ENCODE measurements around the gene SECISBP2L. TPM values are rescaled to one million over a fixed set of nuclear protein-coding genes. Genes with fewer than 3 reads are reported as not detected.

Gene SECISBP2L
- total RNA-seq, 1 experiment from 2014 or later = 14.5 TPM

DNA sequence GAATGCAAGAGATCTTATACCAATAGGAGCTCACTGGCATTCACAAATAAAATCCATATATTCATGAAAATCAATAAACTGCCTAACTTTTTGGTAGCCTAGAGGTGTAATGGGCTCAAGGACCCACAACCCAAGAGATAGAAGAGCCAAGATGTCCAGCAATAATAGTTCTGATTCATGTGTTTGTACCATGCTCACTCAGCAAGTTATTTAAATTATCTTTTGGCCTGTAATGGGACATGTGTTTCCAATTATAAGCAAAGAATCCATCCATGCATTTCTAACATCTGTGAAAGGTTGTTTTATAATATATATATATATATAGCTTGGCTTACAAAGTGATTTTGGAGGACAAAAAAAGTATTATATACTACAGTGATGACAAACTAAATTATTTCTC lies 52.9 kb downstream of the SECISBP2L start:
- Histone ChIP-seq H3K27me3 (ENCODE audit: control insufficient read depth, insufficient read depth, low read length) (no peaks in the 10 kb centered on the region), H3K4me3 (ENCODE audit: insufficient read depth, low read depth, low read length) (no peak overlapping the region), H3K36me3 (replicated peaks; ENCODE audit: control insufficient read depth, insufficient read depth, low read length) (peaks cover 9% of the 10 kb centered on the region)
- no peak for DNase-seq

DNA sequence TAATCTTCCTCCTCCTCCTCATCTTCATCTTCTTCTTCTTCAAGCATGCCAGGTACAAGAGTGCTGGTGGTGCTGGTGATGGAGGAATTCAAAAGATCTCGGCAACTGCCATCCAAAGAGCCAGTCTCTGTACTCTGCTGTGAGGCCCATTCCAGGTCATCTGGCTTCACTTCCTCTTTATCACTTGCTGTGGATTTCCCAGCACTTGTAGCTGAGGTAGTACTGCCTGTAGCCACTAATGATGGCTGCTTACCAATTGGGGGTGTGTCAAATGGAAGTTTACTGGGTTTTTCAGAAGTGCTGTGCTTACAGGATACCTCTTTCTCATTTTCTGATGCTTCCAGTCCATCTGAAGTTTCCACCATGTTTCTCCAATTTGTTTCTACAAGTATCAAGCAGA lies 53.7 kb downstream of the SECISBP2L start:
- H3K36me3 ChIP-seq (replicated peaks; ENCODE audit: control insufficient read depth, insufficient read depth, low read length) = peaks cover 9% of the 10 kb centered on the region
- no peaks in the 10 kb centered on the region for H3K27me3 ChIP-seq (ENCODE audit: control insufficient read depth, insufficient read depth, low read length)
- DNase-seq = no peak
- no peak overlapping the region for H3K4me3 ChIP-seq (ENCODE audit: insufficient read depth, low read depth, low read length)

DNA sequence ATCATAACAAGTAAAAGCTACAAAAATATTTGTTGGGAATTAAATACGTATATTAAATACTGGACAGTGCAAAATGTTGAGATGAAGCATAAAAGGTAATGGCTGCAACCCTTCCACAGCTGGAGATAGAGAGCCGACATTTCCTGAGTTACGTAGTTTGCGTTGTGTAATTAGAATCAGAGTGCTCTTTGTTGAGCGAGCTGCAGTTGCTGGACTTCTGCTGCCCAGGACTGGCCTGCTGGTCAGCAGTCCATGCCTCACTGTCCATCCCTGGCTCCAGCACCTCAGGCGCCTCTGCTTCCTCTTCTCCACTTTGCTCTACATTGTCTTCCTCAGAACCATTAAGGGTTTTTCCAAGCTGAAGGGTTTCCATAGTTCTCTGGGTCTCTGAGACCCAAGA lies 54.1 kb downstream of the SECISBP2L start:
- H3K27me3 ChIP-seq (ENCODE audit: control insufficient read depth, insufficient read depth, low read length) = no peaks in the 10 kb centered on the region
- H3K4me3 ChIP-seq (ENCODE audit: insufficient read depth, low read depth, low read length) = no peak overlapping the region
- DNase-seq = no peak
- peaks cover 9% of the 10 kb centered on the region for H3K36me3 ChIP-seq (replicated peaks; ENCODE audit: control insufficient read depth, insufficient read depth, low read length)

DNA sequence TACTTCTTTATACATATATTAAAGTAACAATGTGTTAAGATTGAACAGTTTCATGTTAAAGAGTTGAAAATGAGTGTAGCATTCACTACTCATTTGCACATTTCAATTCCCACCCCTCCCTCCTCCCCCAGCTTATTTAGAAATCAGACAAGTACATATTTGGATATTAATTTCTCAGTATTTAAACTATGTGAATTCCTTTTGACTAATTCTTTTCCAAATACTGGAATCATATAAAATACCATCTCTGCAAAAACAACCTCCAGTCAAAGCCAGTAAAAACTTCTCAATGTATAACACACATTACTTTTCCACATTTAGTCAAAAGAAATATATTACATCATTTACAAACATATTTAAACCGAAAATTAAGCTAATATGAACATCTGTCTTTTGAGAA lies 57.1 kb downstream of the SECISBP2L start:
- Histone ChIP-seq H3K4me3 (ENCODE audit: insufficient read depth, low read depth, low read length) (no peak overlapping the region), H3K27me3 (ENCODE audit: control insufficient read depth, insufficient read depth, low read length) (no peaks in the 10 kb centered on the region), H3K36me3 (replicated peaks; ENCODE audit: control insufficient read depth, insufficient read depth, low read length) (peaks cover 4% of the 10 kb centered on the region)
- DNase-seq = no peak

DNA sequence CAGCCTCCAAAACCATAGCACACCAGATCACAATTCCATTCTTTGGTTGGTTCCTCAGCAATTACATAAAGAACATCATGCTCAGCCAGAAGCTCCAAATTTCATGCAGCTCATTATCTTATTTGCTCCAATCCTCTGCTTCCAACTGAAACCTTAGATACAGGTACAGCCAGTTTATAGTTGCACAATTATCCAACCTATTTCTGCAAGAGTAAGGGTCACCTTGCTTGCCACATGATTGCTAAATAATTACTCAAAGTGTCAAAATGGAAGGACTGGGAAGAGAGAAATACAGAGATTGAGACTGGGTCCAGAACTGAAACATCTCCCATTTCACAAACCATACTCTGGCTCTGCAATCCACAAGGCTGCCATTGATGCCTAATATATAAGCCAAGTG lies 59.1 kb downstream of the SECISBP2L start:
- DNase-seq = no peak
- Histone ChIP-seq H3K27me3 (ENCODE audit: control insufficient read depth, insufficient read depth, low read length) (no peaks in the 10 kb centered on the region), H3K36me3 (replicated peaks; ENCODE audit: control insufficient read depth, insufficient read depth, low read length) (peaks cover under 1% of the 10 kb centered on the region), H3K4me3 (ENCODE audit: insufficient read depth, low read depth, low read length) (no peak overlapping the region)

DNA sequence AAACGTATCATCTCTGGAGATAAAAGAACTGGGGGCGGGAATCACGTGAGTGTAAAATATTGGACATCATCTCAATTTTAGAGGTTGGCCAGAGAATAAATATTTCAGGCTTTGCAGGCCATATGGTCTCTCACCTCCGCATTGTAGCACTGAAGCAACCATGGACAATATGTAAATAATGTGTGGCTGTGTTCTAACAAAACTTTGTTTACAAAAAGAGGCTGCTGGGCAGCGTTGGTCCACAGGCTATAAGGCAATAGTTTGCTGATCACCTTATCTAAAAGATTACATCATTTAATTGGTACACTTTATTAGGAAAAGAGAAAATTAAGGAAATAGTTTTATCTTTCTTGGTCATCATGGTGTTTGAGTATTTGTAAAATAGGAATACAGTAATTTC lies 60.0 kb downstream of the SECISBP2L start:
- Histone ChIP-seq H3K27me3 (ENCODE audit: control insufficient read depth, insufficient read depth, low read length) (no peaks in the 10 kb centered on the region), H3K4me3 (ENCODE audit: insufficient read depth, low read depth, low read length) (no peak overlapping the region), H3K36me3 (replicated peaks; ENCODE audit: control insufficient read depth, insufficient read depth, low read length) (no peaks in the 10 kb centered on the region)
- no peak for DNase-seq

DNA sequence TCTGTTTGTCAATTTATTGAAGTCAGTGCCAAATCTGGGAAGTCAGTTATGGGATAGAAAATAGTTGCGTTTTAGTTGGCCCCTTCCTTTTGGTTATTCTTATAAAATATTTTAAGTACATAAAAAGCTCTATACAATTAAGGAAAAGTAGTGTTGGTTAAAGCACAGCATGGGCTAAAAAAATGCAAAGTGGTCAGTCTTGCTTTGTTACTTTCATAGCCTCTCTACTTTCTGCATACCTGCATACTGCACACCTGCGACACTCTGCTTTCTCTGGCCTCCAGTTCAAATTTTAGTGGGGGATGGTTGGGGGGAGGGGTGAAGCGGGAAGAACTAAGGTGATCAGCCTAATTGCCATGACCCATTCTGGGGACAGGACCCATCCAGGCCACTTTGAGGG lies 60.7 kb downstream of the SECISBP2L start:
- H3K4me3 ChIP-seq (ENCODE audit: insufficient read depth, low read depth, low read length) = no peak overlapping the region
- H3K36me3 ChIP-seq (replicated peaks; ENCODE audit: control insufficient read depth, insufficient read depth, low read length) = no peaks in the 10 kb centered on the region
- no peaks in the 10 kb centered on the region for H3K27me3 ChIP-seq (ENCODE audit: control insufficient read depth, insufficient read depth, low read length)
- no peak for DNase-seq

DNA sequence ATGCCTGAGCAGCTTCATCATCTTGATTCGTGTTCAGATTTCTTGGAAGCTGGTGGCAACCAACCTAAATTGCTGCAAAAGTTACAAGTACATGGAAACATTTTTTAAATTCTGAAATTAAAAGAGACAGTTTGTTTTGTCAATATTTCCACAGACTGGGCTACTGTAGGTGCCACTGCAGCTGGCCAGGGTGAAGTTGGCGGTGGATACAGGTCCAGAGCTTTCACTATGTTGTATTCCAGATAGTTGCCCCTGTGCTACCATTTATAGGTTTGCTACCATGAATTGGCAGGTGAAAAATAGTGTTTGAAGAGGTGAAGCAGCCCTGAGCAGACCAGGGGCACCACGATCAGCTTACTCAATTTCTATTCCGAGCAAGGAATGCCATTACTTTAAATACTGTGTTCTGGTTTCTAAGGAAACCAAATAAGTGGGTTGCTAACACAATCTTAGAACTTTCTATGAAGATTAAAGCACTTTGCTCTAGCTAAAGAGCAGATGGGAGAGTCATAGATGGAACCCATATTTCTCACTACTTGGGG lies 61.4 kb downstream of the SECISBP2L start:
- no peak overlapping the region for H3K4me3 ChIP-seq (ENCODE audit: insufficient read depth, low read depth, low read length)
- no peaks in the 10 kb centered on the region for H3K27me3 ChIP-seq (ENCODE audit: control insufficient read depth, insufficient read depth, low read length)
- H3K36me3 ChIP-seq (replicated peaks; ENCODE audit: control insufficient read depth, insufficient read depth, low read length) = no peaks in the 10 kb centered on the region
- no peak for DNase-seq

DNA sequence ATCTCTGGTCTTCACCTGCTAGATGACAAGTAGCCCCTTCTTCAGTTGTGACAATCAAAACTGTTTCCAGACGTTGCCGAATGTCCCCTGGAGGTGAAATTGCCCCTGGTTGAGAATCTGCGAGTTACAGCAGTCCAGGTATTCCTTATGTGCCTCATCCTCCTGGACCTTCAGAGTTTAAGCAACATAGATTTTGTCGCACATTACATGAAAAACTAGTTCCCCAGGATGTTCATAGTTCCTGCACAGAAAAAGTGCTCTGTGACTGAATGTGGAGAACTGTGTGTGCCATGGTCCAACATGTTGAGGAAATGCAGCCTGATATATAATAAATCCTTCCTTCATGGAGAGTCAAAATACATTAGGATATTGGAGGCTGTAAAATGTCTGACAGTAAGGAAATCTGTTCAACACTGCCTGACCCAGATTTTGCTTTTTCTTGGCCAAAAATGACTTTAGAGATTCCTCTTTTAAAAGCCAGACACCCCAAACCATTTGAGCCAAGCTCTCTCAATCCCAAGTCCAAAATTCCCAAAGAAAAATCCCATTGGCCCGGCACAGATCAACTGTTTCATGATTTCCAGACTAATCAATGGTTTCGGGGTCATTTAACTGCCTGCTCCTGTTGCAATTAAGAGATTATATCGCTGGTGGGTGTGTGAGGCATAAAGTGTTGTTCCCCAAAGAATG lies 62.1 kb downstream of the SECISBP2L start:
- no peak for DNase-seq
- no peak overlapping the region for H3K4me3 ChIP-seq (ENCODE audit: insufficient read depth, low read depth, low read length)
- H3K27me3 ChIP-seq (ENCODE audit: control insufficient read depth, insufficient read depth, low read length) = no peaks in the 10 kb centered on the region
- H3K36me3 ChIP-seq (replicated peaks; ENCODE audit: control insufficient read depth, insufficient read depth, low read length) = no peaks in the 10 kb centered on the region

DNA sequence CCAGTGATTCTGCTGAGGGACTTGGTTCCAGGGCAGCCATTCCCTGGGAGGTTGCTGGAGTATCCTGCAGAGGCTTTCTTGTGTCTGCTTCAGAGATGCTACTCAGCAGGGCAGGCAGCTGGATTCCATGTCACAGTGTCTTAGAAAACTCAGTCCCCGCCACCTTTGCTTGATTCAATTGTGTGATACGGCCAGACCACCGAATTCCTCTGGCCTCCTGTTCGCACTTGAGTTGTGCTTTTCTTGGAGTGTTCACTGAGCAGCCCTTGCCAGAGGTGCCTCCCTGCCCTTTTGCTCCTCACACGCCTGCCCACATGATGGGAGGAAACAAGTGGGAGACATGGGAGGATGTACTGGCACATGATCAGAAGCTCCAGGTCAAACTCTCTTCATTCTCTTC lies 62.9 kb downstream of the SECISBP2L start:
- DNase-seq = no peak
- Histone ChIP-seq H3K27me3 (ENCODE audit: control insufficient read depth, insufficient read depth, low read length) (no peaks in the 10 kb centered on the region), H3K36me3 (replicated peaks; ENCODE audit: control insufficient read depth, insufficient read depth, low read length) (no peaks in the 10 kb centered on the region), H3K4me3 (ENCODE audit: insufficient read depth, low read depth, low read length) (no peak overlapping the region)

DNA sequence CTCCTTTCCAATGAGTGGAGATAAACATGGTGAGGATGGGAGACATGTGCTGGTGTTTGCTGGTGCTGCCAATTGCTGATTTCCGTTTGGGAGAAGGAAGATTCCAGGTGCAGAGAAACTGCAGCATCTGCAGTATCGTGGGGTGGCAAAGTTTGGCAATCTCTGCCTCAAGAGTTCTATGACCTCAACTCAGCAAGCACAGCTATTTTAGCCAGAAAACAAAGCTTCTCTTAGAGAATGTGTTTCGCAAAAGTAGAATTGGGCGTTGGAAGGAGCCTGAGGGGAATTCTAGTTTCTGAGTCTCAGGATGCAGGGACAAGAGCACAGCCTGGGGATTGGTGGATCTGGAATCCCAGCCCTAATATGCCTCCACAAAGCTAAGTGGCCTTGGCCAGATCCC lies 64.3 kb downstream of the SECISBP2L start:
- Histone ChIP-seq H3K36me3 (replicated peaks; ENCODE audit: control insufficient read depth, insufficient read depth, low read length) (no peaks in the 10 kb centered on the region), H3K4me3 (ENCODE audit: insufficient read depth, low read depth, low read length) (no peak overlapping the region), H3K27me3 (ENCODE audit: control insufficient read depth, insufficient read depth, low read length) (no peaks in the 10 kb centered on the region)
- DNase-seq = no peak

DNA sequence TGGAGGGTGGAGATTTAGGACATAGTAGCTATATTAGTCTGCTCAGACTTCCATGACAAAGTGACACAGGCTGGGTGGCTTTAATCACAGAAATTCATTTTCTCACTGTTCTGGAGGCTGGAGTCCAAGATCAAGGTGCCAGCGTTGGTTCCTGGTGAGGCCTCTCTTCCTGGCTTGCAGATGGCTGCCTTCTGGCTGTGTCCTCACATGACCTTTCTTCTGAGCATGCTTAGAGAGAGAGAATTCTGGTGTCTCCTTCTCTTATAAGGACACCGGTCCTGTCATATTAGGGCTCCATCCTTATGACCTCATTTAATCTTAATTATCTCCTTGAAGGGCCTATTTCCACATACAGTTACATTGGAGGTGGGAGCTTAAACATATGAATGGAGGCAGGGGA lies 67.6 kb downstream of the SECISBP2L start:
- H3K27me3 ChIP-seq (ENCODE audit: control insufficient read depth, insufficient read depth, low read length) = 0 out of 2 replicates have a peak, but pooled peaks cover 2% of the 10 kb centered on the region
- no peak overlapping the region for H3K4me3 ChIP-seq (ENCODE audit: insufficient read depth, low read depth, low read length)
- DNase-seq = no peak
- H3K36me3 ChIP-seq (replicated peaks; ENCODE audit: control insufficient read depth, insufficient read depth, low read length) = no peaks in the 10 kb centered on the region

DNA sequence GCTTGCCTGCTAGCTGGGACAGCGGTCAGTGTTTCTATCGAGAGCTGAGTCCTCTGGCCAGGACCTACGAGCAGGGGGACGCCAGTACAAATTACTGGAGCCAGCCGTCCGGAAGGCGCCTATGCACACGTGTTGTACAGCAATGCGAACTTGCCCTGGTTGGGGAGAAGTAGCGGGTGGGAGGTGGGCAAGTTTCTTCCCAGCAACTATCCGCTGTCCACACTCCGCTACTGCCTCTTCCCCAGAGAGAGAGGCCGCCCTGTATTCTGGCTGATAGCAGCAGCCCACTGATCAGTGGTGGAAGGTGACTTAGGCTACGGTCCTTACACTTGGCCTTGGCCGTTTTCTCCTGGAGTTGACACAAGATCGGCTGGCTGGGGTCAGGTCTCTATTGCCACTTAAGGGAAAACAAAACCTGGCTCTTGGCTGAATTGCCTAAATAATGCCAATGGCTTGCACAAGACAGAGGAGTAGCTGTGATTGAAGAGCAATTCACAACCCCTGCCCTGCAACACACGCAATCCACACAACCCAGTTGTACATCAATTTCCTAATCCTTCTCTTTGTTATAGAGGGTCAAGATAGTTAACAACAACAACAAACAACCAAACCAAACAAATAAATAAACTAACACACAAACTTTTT lies 69.7 kb downstream of the SECISBP2L start:
- Histone ChIP-seq H3K4me3 (ENCODE audit: insufficient read depth, low read depth, low read length) (no peak overlapping the region; the same call in 1 of the 2 replicates), H3K27me3 (ENCODE audit: control insufficient read depth, insufficient read depth, low read length) (0 out of 2 replicates have a peak, but pooled peaks cover 2% of the 10 kb centered on the region), H3K36me3 (replicated peaks; ENCODE audit: control insufficient read depth, insufficient read depth, low read length) (no peaks in the 10 kb centered on the region)
- peak; percentile 28 for DNase-seq

DNA sequence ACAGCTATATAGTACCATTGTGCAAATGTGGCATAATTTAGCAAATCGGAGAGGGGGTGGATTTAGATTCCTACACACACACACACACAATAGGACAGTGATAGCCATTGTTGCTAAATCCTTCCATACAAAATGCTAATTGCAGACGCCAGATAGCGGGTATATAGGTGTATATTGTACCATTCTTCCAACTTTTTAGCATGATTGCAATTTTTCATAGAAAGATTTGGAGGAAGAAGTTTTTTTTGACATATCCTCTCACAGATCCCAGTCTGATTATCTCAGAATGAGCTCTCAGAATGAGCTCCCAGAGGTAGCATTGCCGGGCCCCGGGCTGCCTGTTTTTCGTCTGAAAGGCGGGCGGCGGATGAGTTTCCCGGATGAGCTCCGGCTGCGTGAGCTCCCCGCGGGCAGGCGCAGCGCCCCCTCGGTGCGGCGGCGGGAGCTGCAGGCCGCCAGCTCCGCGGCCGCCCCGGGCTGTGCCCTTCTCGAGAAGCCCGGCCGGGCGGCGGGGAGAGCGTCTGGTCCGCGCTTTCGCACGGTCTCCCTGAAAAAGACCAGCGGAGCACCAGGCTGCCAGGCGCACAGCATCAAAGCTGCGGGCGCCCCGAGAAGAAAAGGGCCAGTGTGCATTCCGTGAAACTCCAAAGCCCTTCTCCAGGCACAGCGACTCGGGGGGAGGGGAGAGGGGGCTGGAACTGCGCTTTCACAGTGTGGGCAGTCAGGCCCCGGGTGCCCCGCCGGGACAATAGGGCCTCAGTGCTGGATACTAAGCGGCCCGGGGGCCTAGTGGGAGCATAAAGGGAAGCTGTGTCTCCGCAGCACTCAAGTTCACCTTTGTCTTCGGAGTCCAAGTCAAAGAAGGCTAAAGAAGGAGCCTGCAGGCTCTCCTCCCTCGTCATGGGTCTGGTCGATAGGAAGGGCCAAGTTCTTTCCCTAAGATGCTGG lies 70.5 kb downstream of the SECISBP2L start:
- H3K27me3 ChIP-seq (ENCODE audit: control insufficient read depth, insufficient read depth, low read length) = 0 out of 2 replicates have a peak, but pooled peaks cover 2% of the 10 kb centered on the region
- no peaks in the 10 kb centered on the region for H3K36me3 ChIP-seq (replicated peaks; ENCODE audit: control insufficient read depth, insufficient read depth, low read length)
- peak; percentile 92 for DNase-seq
- peak overlapping the region; percentile 47 for H3K4me3 ChIP-seq (ENCODE audit: insufficient read depth, low read depth, low read length)
